Occipital lobe (tissue), 2 donors: ENCODE data around the gene CBFA2T2. TPM values are rescaled to one million over a fixed set of nuclear protein-coding genes. Genes with fewer than 3 reads are reported as not detected.
"Not testable (repeated sequence)": the region's sequence is repeated elsewhere in the genome, so short reads cannot be mapped to it uniquely, and the experiment has no call there.

Experiments
- DNase-seq: peaks from one replicate; lab custom pipeline; 2025; lab: John Stamatoyannopoulos, UW
- total RNA-seq: library from RNA; depleted of rRNA; stranded (reverse); fragments of >200 nt; gene quantifications from one replicate; pipeline ENCODE4 v1.2.3, GENCODE V29; 2014

Gene CBFA2T2
- 24.3 TPM for total RNA-seq

- peak; percentile 38 for DNase-seq
Observed at GRCh38 chr20:33490023-33490933, at the start of gene CBFA2T2. CBFA2T2 (plus strand) TSS chr20:33490096; CDS start chr20:33490268, 172 bp downstream.

- not testable (repeated sequence) for DNase-seq
Observed at GRCh38 chr20:33440562-33440961, 49.3 kb upstream of the CBFA2T2 start.

DNA sequence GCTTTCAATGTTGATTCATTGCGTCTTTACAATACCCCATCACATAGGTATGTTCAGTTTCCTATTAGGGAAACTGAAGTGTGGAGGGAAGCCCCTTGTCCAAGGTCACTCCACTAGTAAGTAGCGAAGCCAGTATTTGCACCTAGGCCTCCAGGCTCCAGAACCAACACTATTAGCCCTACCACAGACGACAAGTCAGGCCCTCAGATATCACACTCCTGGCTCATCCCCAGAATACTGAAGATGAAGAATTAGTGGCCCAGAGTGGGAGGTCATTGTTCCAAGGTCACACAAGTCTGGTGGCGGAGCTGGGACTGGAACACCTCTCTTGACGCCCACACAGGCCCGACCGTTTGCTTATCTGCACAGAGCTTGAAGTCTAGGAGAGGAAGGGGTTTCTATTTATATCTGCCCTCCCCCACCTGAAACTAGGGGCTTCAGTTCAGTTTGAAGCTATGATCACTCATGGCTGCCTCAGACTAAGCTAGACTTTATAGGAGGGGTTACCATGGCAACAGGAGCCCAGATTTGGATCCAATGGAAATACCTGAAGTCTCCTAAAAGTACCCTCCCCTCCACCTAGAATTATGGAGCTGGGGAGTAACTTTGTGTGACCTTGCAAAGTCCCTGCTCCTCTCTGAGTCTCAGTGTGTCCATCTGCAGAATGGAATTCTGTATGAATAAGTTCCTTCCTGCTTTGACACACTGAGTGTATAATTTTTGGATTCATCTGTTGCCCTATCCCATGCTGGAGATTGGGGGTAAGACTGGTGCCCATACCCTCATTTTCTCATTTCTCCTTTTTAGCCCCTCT lies 48.5 kb upstream of the CBFA2T2 start:
- no peak for DNase-seq

DNA sequence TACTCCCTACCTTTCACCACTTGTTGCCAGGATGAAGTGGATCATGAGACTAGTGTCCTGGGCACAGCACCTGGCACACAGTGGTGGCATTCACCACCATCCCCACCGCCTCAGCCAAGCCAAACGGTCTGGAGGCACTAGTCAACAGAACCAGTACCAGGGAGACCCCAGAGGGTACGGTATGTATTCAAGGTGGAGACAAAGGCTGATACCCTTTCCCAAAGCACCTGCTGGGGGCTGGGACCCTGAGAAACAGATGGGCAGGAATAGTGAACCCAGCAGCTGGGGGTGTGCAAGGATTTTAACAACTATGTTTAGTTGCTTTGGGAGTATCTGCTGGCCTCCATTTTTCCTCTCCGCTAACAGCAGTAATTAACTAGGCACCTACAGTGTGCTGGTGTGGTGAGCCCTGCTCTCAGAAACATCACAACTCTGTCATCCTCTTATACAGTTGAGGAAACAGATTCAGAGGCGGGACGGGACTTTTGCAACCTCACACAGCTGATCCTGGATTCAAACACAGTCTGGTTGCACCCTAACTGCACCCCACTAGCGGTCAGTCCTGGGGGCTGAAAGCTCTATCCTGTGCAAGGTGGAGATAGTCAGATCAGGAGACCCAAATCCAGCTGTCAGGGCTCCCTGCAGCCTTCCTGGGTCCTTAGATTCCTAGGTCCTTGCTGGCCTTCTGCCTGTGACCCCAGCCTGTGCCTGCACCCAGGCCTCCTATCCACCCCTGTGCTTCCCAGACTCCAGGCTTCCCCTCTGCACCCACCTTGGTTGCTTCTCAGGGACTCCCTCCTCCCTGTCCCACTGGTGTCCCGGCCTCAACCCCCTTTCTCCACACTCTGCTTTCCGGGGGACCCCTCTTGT lies 47.5 kb upstream of the CBFA2T2 start:
- DNase-seq, result no peak

- DNase-seq, result no peak
Observed at GRCh38 chr20:33443006-33443511, 46.8 kb upstream of the CBFA2T2 start.

DNA sequence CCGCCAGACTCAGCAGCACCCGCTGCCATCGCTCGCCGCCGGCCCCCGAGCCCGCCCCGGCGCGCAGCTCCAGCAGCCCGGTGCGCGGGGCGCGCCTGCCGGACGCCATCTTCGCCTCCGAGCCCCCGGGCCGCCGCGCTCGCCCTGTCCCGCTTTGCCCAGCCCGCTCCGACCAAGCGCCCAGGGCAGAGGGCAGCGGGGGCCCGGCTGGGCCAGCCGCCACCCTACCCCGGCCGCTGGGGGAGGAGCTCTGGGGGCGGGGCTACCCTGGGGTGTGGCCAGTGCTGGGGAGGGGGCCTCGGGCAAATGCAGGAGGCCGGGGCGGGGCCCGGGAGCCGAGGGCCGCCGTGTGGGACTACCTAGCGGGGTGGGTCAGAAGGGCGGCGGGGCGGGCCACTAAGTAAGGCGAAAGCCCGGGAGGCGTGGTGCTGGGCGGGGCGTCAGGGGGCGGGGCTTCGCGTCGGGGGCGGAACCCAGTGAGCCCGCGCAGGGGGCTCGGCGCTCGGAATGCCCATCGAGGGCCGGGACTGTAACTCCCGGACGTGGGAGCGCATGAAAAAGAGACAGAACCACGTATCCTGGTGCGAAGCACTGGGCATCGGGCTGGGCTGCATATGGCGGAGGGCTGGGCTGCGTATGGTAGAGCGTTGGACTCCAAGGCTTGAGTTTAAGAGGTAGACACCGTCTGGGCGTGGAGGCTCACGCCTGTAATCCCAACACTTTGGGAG lies 46.2 kb upstream of the CBFA2T2 start, which contains the start of gene SNTA1:
Gene SNTA1, minus strand, starts transcription at position 252 of the 728 bp plus-strand sequence. Its CDS starts 143 bp downstream, at position 109.
- DNase-seq, result peak; percentile 75

- DNase-seq, result no peak
Observed at GRCh38 chr20:33444797-33445560, 44.9 kb upstream of the CBFA2T2 start.

GRCh38 chr20:33445881-33446625 lies 43.8 kb upstream of the CBFA2T2 start:
- no peak for DNase-seq

DNA sequence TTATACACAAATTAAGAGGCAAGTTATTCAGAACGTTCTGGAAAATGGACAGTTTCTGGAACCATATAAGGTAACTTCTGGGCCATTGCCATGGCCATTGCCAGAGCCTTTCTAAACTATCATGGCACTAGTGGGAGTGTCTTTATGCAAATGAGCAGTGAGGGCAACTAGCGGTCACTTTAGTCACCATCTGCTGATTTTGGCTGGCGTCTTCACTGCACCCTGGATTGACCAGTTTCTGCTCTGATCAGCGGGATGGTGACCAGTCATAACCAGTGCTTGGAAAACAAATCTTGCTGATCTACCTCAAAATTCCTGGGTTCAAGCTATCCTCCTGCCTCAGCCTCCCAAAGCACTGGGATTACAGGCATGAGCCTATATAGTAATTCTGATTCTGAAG lies 39.0 kb upstream of the CBFA2T2 start:
- no peak for DNase-seq

GRCh38 chr20:33456916-33457642 lies 32.8 kb upstream of the CBFA2T2 start:
- peak; percentile 45 for DNase-seq

GRCh38 chr20:33459599-33459998 lies 30.3 kb upstream of the CBFA2T2 start:
- DNase-seq, result no peak

DNA sequence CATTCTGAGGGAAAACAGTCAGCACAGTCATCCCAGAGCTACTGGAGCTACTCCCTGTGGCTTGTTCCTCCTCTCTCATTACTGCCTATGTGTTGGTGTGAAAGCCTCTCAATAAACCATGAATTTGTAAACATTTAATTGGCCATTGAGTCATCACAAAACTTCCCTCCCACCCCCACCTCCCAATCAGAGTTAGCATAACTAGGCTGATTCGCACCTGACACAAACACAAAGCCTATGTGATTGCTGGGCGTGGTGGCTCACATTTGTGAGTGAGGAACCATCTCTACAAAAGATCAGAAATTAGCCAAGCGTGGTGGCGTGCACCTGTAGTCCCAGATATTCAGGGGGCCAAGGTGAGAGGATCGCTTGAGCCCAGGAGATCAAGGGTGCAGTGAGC lies 29.2 kb upstream of the CBFA2T2 start:
- no peak for DNase-seq

- DNase-seq, result no peak
Observed at GRCh38 chr20:33463332-33464101, 26.4 kb upstream of the CBFA2T2 start.

DNA sequence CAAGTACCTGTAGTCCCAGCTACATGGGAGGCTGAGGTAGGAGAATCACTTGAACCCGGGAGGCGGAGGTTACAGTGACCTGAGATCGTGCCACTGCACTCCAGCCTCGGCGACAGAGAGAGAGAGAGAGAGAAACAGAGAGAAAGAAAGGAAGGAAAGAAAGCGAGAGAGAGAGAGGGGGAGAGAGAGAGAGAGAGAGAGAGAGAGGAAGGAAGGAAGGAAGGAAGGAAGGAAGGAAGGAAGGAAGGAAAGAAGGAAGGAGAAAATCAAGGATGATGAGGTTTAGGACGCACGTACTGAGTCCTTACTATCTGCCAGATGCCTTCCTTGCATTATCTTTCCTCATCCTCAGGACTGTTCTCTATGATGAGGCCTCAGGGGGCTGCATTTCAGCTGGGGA lies 25.1 kb upstream of the CBFA2T2 start:
- DNase-seq, result not testable (repeated sequence)

- peak; percentile 67 for DNase-seq
Observed at GRCh38 chr20:33465481-33466302, 24.2 kb upstream of the CBFA2T2 start.

- DNase-seq, result no peak
Observed at GRCh38 chr20:33466303-33466646, 23.6 kb upstream of the CBFA2T2 start.

- DNase-seq, result no peak
Observed at GRCh38 chr20:33470457-33470856, 19.4 kb upstream of the CBFA2T2 start.
